Osteocyte (in vitro differentiated cells): ENCODE results near the gene NXPE3. TPM values are rescaled to one million over a fixed set of nuclear protein-coding genes. Genes with fewer than 3 reads are reported as not detected.

Source experiments
- DNase-seq: peaks from one replicate; pipeline ENCODE4 v3.0.0; 2021; ENCODE audit warnings: mixed read lengths; ENCODE audit not compliant: unreplicated experiment; ENCODE audit errors: extremely low spot score
- H3K27ac Mint-ChIP-seq: one replicate; pipeline ENCODE4 v1.8.0; 2021; ENCODE audit warnings: mild to moderate bottlenecking, mixed read lengths; ENCODE audit not compliant: unreplicated experiment
- H3K27me3 Mint-ChIP-seq: one replicate; pipeline ENCODE4 v1.8.0; 2021; ENCODE audit warnings: mixed read lengths; ENCODE audit not compliant: unreplicated experiment
- H3K36me3 Mint-ChIP-seq: one replicate; pipeline ENCODE4 v1.8.0; 2021; ENCODE audit warnings: mixed read lengths; ENCODE audit not compliant: unreplicated experiment
- H3K4me1 Mint-ChIP-seq: one replicate; pipeline ENCODE4 v1.8.0; 2021; ENCODE audit warnings: mixed read lengths; ENCODE audit not compliant: unreplicated experiment
- H3K4me3 Mint-ChIP-seq: one replicate; pipeline ENCODE4 v1.8.0; 2021; ENCODE audit warnings: mild to moderate bottlenecking, moderate library complexity, mixed read lengths; ENCODE audit not compliant: unreplicated experiment
- H3K9me3 Mint-ChIP-seq: one replicate; pipeline ENCODE4 v1.8.0; 2021; ENCODE audit warnings: mixed read lengths; ENCODE audit not compliant: unreplicated experiment
- total RNA-seq: library from RNA; stranded (reverse); gene quantifications from 2 replicates; pipeline ENCODE4 v1.2.1, GENCODE V29; 2021
- TF ChIP-seq, protein P1 (sequence below): fragments of 200-600 bp; sonication (generic); IDR thresholded peaks from 2 replicates; pipeline ENCODE4 v1.5.0; 2021; ENCODE audit warnings: antibody characterized with exemption, mild to moderate bottlenecking, moderate library complexity

NXPE3 gene
- total RNA-seq, 1 donor from 2014 or later: 23.9 TPM

DNA sequence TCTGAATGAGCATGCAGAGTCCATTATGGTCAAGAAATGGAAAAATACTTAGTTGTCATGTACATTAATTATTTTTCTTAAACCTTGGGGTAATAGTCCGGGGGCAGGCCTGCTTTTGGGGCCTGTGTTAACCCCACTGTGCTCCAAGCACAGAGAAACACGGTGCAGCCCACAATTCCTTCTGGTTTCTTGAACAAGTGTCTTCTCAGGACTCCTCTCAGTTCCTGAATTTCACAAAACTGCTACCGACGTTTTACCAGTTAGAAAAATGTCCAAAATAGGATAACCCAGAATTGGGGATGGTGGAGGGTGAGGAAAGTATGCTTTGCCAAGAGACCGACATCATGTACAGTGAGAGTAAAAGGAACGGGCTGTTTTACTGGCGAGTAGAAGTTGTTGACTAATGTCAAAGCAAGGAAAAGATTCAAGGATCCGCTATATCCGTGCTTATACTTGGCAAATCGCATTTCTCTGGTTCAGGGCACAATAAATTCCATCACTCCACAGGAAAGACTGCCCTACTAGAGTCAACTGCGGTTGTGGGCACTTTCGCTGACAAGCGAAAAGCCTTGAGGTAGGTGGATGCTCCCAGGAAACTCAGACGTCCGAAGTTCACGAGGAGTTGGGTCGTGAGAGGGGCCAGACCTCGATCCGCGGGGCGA lies 495 bp upstream of the NXPE3 start:
- no peak for DNase-seq
- H3K4me3 Mint-ChIP-seq: peak overlapping the region; percentile 88
- TF ChIP-seq, protein P1, sequence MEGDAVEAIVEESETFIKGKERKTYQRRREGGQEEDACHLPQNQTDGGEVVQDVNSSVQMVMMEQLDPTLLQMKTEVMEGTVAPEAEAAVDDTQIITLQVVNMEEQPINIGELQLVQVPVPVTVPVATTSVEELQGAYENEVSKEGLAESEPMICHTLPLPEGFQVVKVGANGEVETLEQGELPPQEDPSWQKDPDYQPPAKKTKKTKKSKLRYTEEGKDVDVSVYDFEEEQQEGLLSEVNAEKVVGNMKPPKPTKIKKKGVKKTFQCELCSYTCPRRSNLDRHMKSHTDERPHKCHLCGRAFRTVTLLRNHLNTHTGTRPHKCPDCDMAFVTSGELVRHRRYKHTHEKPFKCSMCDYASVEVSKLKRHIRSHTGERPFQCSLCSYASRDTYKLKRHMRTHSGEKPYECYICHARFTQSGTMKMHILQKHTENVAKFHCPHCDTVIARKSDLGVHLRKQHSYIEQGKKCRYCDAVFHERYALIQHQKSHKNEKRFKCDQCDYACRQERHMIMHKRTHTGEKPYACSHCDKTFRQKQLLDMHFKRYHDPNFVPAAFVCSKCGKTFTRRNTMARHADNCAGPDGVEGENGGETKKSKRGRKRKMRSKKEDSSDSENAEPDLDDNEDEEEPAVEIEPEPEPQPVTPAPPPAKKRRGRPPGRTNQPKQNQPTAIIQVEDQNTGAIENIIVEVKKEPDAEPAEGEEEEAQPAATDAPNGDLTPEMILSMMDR: no peak
- peaks cover 4% of the 10 kb centered on the region for H3K36me3 Mint-ChIP-seq
- no peaks in the 10 kb centered on the region for H3K27me3 Mint-ChIP-seq
- peaks cover 30% of the 10 kb centered on the region for H3K4me1 Mint-ChIP-seq
- peak overlapping the region; percentile 90 for H3K27ac Mint-ChIP-seq
- H3K9me3 Mint-ChIP-seq: no peaks in the 10 kb centered on the region

DNA sequence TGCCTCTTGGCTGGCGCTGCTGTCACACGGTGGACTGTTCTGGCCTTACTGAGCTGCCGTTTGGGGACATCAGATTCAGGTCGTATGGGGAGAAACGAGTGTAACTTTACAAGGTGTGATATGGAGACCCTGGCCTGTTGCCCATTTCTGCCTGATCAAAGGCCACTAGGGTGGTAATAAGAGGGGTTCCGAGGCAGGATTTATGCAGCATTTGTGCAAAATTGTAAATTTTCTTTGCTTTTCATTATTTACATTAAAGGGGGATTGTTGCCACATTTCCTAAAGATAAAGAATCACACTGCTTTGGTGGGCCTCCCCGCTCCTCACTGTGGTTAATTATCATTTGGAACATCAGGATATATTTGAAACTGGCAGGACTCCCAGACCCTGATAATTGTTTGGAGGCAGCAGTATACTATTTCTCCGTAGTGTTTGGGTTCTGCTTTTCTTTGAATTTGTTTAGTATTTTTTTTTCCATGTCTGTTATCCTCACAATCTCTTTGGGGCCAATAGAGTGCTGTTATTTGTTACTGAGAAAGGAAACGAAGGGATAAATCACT lies 891 bp downstream of the NXPE3 start:
- H3K27ac Mint-ChIP-seq: peak overlapping the region; percentile 90
- TF ChIP-seq, protein P1: no peak
- DNase-seq: no peak
- peak overlapping the region; percentile 88 for H3K4me3 Mint-ChIP-seq
- H3K4me1 Mint-ChIP-seq: peaks cover 30% of the 10 kb centered on the region
- peaks cover 17% of the 10 kb centered on the region for H3K36me3 Mint-ChIP-seq
- no peaks in the 10 kb centered on the region for H3K27me3 Mint-ChIP-seq
- H3K9me3 Mint-ChIP-seq: no peaks in the 10 kb centered on the region

DNA sequence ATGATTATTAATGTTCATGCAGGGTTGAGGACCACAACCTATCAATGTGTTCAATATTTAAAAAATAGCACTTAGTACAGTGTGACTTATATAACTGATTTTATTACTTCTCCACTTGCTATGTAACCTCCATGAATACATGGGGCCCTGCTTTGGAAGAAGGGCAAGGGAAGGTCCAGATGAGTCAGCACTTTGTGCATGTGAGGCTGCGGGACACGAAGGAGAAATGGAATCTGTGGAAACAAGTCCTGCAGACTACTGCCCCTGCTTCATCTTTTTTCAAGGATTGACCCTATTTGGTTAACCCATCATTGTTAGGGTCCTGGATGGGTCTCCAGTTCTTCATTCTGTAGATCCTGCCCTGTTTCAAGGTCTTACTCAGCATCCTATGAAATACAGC lies 1.6 kb downstream of the NXPE3 start:
- no peak for DNase-seq
- H3K36me3 Mint-ChIP-seq: peaks cover 24% of the 10 kb centered on the region
- TF ChIP-seq, protein P1: no peak
- H3K4me3 Mint-ChIP-seq: peak overlapping the region; percentile 88
- no peaks in the 10 kb centered on the region for H3K9me3 Mint-ChIP-seq
- H3K27me3 Mint-ChIP-seq: no peaks in the 10 kb centered on the region
- H3K27ac Mint-ChIP-seq: peak overlapping the region; percentile 90
- peaks cover 30% of the 10 kb centered on the region for H3K4me1 Mint-ChIP-seq

DNA sequence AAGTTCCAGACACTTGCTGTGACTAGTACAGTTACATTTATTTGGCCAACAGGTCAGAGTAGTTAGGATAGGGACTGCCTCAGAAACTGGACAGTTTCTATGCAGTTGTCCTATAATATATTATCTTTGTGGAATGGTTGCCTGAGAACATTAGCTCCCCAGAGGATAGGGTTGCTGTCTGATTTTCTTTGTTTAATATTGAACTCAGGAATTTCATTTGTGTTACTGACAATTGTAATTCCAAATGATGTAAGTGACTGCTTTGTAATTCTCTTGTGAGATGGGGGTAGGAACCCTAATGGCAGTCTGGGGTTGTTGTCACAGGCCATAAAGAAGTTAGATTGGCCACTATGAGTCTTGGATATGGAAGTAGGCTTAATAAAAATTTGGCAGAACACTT lies 2.2 kb downstream of the NXPE3 start:
- Mint-ChIP-seq H3K27ac (peak overlapping the region; percentile 90), H3K36me3 (peaks cover 26% of the 10 kb centered on the region), H3K27me3 (no peaks in the 10 kb centered on the region), H3K4me3 (peak overlapping the region; percentile 88), H3K9me3 (no peaks in the 10 kb centered on the region), H3K4me1 (peaks cover 30% of the 10 kb centered on the region)
- TF ChIP-seq, protein P1: no peak
- no peak for DNase-seq

DNA sequence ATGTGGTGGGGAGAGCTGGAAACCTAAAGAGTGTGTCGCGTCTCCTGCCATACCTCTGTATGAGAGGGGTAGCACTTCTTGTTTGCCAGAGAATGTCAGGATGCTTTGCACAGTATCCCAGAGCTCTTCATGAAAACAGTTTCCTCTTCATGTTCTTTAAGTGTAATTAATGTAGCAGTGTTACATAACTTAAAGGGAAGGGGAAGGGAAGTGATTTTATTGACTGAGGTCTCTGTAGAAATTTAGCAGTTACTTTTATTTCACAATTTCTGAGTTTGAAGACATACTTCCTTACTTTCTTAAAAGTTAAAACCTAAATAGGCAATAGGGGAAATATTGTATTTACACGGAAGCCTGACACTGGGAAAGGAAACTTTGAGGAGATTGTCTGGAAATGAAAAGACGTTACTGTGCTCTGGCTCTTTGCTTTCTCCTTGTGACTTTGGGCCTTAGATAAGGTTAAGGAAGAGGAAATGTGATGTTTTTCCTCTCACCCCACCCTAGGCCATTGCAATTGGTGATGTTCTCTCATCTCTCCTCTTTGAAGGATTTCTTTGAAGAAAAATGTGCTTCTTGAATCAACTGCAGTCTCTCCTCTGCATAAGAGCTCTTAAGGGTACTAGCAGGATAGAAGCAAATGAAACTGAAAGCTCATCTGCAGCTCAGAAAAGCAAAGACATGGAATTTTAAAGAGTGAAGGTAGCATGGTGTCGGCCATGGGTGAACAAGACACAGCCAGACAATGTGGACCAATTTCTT lies 6.0 kb downstream of the NXPE3 start:
- Mint-ChIP-seq H3K36me3 (peaks cover 53% of the 10 kb centered on the region), H3K27ac (no peak overlapping the region)

More for the DNA sequence above, 6.0 kb downstream of the NXPE3 start:
- Mint-ChIP-seq H3K4me3 (no peak overlapping the region), H3K27me3 (no peaks in the 10 kb centered on the region), H3K9me3 (no peaks in the 10 kb centered on the region), H3K4me1 (peaks cover 20% of the 10 kb centered on the region)
- DNase-seq: no peak
- TF ChIP-seq, protein P1: no peak
